Measurements from ENCODE around the gene BEST1. TPM values are rescaled to one million over a fixed set of nuclear protein-coding genes. Genes with fewer than 3 reads are reported as not detected.
A peak's percentile ranks its signal among the peaks of the same experiment; 100 is the strongest.

BEST1 gene
- total RNA-seq, 1 donor from 2014 or later, result 1.3 TPM

GRCh38 chr11:61913699-61914395 lies 36.3 kb upstream of the BEST1 start:
- ATAC-seq (ENCODE audit: poor library complexity), result no peak
- DNase-seq, result no peak
- intact Hi-C loops (cut with DNase I), result no loop called here

DNA sequence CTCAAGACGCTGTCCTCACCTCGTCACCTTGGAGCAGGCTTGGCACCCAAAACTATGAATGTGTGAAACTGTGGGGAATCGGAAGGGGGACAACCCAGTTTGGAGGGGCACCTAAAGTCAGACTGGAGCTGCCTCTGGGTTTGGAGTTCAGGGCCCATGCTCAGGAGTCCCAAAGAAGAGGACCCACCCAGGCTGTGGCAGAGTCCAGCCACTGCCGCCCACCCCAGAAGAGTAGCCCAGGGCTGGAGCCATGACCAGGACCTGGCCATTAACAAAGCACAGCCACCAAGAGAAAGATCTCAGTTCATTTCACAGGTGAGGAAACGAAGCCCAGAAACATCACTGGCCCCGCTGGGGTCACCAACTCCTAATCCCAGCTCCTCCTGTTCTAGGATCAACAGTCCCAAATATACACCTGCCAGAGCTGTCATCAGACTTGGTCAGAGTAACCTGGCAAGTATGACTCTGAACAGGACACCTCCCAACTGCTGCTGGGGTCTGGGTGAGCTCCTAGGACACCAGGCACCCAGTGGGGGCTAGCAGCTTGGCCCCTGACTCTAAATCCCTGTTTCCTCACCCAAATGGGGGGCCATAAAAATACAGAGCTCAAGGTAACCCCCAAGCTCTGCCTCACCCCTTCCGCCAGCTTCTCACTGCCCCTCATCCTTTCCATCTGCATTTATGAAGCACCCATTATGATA lies 35.5 kb upstream of the BEST1 start:
- intact Hi-C loops (cut with DNase I), result no loop called here
- no peak for DNase-seq
- ATAC-seq (ENCODE audit: poor library complexity), result no peak

DNA sequence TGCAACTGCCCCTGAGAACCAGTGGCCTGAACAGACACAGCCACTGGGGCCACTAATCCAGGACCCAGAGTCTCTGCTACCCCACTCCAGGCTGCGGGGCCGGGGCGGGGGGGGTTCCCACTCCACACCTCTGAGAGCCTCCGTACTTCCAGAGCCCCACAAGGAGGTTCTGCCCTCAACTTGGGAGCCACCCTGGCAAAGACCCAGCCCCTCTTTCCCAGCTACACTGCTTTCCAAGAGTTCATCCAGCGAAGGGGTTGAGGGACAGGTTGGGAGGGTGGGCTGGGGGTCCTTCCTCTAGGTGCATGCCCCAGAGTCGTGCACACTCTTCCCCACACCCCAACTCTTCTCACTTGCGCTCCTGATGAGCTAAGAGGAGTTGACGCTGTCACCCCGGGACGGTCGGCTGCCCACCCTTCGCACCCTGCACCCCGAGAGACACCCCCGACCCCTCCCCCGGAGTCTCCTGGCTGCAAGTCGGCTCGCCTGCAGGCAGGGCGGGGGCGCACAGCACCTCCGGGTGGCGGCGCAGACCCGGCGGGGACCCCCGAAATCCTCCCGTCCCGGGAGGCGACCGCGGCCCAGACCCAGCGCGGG lies 33.3 kb upstream of the BEST1 start:
- DNase-seq (no peak), ATAC-seq (ENCODE audit: poor library complexity) (no peak)
- intact Hi-C loops (cut with DNase I), result no loop called here

- ATAC-seq (ENCODE audit: poor library complexity) (peak; percentile 83), DNase-seq (peak; percentile 84)
- intact Hi-C loops (cut with DNase I), result no loop called here
Observed at GRCh38 chr11:61917334-61918109, 32.6 kb upstream of the BEST1 start, which contains the start of gene RAB3IL1. TSS of gene RAB3IL1 (minus strand) at chr11:61917566. CDS start at chr11:61917367, 199 bp downstream.

DNA sequence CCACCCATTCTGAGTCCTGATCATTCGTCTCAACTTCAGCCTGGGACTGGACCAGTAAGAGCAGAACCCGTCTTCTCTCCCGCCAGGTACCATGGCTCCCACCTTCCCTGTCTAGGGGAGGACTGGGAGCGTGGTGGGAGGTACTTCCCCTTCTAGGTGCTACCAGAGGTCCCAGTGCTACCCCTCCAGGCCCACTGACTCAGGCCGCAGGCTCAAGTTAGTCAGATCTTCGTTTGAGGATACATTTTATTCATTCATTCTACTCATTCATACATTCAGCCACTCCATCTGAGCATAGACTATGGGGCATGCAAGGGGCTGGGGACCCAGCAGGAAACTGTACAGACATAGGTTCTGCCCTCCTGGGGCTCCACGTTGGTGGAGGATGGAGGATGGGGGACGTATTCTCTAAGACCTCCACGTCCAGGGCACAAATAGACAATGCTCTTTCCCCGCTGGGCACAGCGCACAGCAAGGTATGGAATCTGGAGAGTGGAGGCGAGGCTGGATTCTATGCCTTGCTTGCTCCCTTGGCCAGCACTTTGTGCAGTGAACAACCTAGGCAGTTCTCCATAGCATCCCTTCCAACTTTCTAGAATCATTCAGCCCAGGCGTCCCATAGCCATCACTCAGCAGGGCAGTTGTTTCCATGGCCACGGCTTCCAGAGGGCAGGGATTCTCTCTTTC lies 31.8 kb upstream of the BEST1 start:
- no peak for ATAC-seq (ENCODE audit: poor library complexity)
- DNase-seq, result no peak

GRCh38 chr11:61918938-61919704 lies 31.0 kb upstream of the BEST1 start:
- ATAC-seq (ENCODE audit: poor library complexity) (peak; percentile 7), DNase-seq (peak; percentile 72)
- intact Hi-C loops (cut with DNase I), result no loop called here

More for the DNA sequence above, 31.8 kb upstream of the BEST1 start:
- intact Hi-C loops (cut with DNase I), result no loop called here

DNA sequence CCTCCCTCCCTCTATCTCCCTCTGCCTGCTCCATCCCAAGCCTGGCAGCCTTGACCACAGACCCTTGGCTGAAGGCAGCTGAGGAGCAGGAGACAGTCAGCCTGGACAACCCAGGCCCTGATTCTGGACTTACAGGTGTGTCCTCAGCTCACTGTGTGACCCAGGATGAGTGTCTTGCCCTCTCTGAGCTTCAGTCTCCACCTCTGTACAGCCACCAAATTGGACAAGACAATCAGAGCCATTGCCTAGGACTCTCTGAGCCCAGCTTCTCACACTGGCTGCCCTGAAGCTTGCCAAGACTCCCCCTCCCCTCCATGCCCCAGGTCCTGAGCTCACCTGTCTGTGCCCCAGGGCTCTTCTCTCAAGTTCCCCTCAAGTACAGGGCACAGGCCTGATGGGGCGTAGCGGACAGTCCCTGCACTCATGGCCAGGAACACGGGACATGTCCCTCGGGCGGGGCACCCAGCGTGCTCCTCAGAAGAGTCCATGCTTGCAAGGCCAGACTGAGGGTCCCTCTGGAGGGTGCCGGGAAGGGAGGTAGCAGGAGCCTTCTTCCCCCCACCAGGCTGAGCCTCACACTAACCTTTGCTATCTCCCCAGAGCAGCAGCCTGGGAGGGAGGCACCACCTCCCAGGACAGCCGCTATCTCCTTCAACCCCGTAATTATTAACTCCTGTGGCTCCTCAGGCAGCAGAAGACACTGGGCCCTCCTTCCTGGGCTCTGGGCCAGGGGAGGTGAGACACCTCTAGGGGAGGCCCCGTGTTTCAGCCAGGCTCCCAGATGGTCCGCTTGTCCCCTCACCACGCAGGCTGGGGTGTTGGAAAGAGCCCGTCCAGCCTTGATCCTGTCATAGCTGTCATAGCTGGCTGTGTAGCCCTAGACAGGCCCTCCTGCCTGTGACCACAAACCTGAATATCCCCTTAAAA lies 30.2 kb upstream of the BEST1 start:
- ATAC-seq (ENCODE audit: poor library complexity) (no peak), DNase-seq (no peak)
- intact Hi-C loops (cut with DNase I), result no loop called here

GRCh38 chr11:61921446-61921845 lies 28.7 kb upstream of the BEST1 start:
- DNase-seq (no peak), ATAC-seq (ENCODE audit: poor library complexity) (no peak)
- intact Hi-C loops (cut with DNase I), result no loop called here

DNA sequence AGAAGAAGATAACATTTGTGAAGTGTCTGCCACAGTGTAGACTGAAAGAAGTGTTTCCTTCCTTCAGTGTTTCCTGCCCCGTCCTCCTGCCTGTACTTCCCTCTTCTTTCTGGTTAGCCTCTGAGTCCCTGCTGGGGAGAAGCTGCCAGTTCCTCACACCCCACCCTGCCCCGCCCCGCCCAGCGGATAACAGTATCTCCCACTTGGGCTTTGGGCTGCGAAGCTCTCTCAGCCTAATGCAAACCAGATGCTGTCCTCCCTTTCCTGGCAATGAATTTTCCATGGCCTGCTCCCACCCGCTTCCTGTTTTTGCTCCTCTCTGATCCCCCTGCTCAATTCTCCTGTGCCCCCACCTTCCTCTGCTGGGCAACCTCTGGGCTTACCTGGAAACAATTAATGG lies 27.6 kb upstream of the BEST1 start:
- DNase-seq, result peak; percentile 91
- ATAC-seq (ENCODE audit: poor library complexity), result peak; percentile 80
- intact Hi-C loops (cut with DNase I), result no loop called here

DNA sequence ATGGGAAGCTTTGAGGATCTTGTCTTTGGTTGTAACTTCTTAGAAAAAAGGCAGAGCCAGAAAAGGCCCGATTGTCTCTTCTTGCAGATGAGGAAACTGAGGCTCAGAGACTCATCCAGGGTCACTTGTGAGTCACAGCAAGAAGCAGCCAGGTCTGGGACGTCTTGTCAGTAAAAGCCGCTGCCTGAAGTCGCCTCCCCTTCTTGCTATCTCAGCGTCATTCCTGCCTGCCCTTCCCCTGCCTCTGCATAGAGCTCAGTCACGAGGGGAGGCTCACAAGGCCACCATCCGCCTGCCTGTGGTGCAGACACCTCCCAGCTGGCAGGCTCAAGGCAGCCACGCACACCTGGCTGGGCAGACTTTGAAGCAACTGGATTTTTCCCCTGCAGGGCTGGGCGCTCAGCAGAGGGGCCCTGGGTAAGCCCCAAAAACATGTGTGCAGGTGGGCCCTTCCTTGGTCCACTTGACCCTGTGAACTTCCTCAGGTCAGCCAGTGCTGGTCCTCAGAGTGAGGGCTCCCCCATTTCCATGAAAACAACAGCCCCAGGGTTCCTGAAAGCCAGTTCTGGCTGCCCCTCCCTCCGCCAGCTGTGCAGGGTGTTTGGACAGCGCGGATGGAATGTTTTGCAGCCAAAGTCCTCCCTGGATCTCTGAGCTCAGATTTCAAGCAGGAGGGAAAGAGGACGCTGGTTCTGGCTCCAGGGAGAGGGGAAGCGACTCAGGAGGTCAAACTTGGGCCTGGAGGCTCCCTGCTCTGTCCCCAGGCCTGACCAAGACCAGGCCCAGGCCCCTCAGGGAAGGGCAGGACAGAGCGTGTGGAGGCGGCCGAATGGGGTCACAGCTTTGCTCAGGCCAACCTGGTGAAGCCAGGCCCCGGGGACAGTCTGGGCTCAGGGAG lies 26.7 kb upstream of the BEST1 start:
- intact Hi-C loops (cut with DNase I), result no loop called here
- ATAC-seq (ENCODE audit: poor library complexity) (peak; percentile 79), DNase-seq (peak; percentile 83)

DNA sequence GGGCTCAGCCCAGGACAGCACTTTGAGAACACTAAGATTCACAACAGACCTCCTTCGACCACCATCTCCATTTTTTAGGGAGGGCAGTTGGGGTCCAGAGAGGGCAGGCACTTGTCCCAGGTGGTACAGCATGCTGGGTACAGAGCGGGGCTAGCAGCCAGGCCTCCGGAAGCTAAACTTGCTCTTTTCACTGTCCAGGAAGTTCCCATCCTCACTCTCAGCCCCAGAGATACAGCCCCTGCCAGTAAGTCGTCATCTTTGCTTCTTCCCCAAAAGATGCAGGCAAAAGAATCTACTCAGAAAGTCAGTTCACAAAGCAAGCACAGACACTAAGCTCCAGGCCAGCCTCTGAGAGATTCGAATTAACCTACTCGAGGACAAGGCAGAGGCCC lies 26.1 kb upstream of the BEST1 start:
- ATAC-seq (ENCODE audit: poor library complexity), result peak; percentile 23
- DNase-seq, result no peak
- intact Hi-C loops (cut with DNase I), result no loop called here

DNA sequence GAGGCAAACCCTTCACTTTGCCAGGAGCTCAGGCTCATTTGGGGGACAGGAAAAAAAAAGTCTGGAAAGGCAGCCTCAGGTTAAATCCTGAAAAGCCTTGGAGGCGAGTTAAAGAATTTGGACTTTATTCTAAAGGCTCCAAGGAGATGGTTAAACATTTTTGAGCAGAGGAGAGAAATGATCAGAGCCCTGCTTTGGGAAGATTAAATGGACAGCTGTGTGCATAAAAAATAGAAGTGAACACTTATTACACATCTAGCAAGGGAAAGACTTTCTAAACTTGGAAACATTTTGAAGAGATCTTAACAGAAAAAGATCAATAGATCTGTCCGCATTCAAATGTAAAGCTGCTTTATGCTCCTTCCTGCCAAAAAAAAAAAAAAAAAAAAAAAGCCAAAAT lies 24.4 kb upstream of the BEST1 start:
- DNase-seq, result no peak
- intact Hi-C loops (cut with DNase I), result no loop called here
- ATAC-seq (ENCODE audit: poor library complexity), result no peak

GRCh38 chr11:61926235-61926634 lies 23.9 kb upstream of the BEST1 start:
- intact Hi-C loops (cut with DNase I), result no loop called here
- ATAC-seq (ENCODE audit: poor library complexity), result no peak
- no peak for DNase-seq

GRCh38 chr11:61927501-61927900 lies 22.6 kb upstream of the BEST1 start:
- intact Hi-C loops (cut with DNase I), result no loop called here
- no peak for DNase-seq

DNA sequence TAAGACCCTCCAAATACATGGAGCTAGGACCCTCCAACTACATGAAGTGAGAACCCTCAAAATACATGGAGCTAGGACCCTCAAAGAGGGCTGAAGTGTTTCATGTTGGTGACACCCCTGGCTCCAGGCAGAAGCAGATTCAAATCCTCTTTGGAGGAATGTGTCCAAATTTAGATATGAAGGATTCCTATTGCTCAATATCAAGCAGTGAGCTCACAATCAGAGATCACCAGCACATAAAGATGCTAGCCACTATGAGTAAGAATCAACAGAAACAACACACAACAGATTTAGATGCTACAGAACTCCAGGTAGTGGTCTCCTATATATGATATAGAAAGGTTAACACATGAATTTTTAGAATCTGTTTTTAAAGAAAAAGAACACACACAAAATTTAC lies 21.5 kb upstream of the BEST1 start:
- intact Hi-C loops (cut with DNase I), result no loop called here
- DNase-seq (no peak), ATAC-seq (ENCODE audit: poor library complexity) (no peak)

More at GRCh38 chr11:61927501-61927900, 22.6 kb upstream of the BEST1 start:
- ATAC-seq (ENCODE audit: poor library complexity), result no peak

GRCh38 chr11:61930933-61931332 lies 19.2 kb upstream of the BEST1 start:
- intact Hi-C loops (cut with DNase I), result no loop called here
- ATAC-seq (ENCODE audit: poor library complexity) (no peak), DNase-seq (no peak)

All from Right ventricle myocardium superior (tissue), 1 donor.